Neuronal stem cell (in vitro differentiated cells): Measurements from ENCODE around the gene FOXE1.
A peak's percentile ranks its signal among the peaks of the same experiment; 100 is the strongest.

Experiments
- DNase-seq: peaks from one replicate; pipeline ENCODE4 v3.0.0-alpha.2; 2013; ENCODE audit warnings: low spot score
- H2AFZ ChIP-seq: one replicate; pipeline ENCODE4 v1.6.1; 2013; ENCODE audit warnings: mild to moderate bottlenecking, low read length, inconsistent platforms
- H2AK5ac ChIP-seq: 2 replicates; pipeline ENCODE4 v1.6.1; 2013; ENCODE audit warnings: low read depth, mild to moderate bottlenecking, inconsistent platforms, low read length, moderate library complexity, mixed read lengths
- H2BK120ac ChIP-seq: 2 replicates; pipeline ENCODE4 v1.6.1; 2013; ENCODE audit warnings: low read depth, mild to moderate bottlenecking, inconsistent platforms, low read length, moderate library complexity, mixed read lengths
- H2BK12ac ChIP-seq: one replicate; pipeline ENCODE4 v1.6.1; 2013; ENCODE audit warnings: low read length, inconsistent platforms
- H2BK15ac ChIP-seq: 2 replicates; pipeline ENCODE4 v1.6.1; 2013; ENCODE audit warnings: mild to moderate bottlenecking, low read length, inconsistent platforms, mixed read lengths
- H2BK5ac ChIP-seq: one replicate; pipeline ENCODE4 v1.6.1; 2013; ENCODE audit warnings: inconsistent platforms, mild to moderate bottlenecking, low read length, moderate library complexity
- H3K14ac ChIP-seq: one replicate; pipeline ENCODE4 v1.6.1; 2013; ENCODE audit warnings: low read length, inconsistent platforms
- H3K18ac ChIP-seq: 2 replicates; pipeline ENCODE4 v1.6.1; 2013; ENCODE audit warnings: low read length, inconsistent platforms
- H3K23ac ChIP-seq: 2 replicates; pipeline ENCODE4 v1.6.1; 2013; ENCODE audit warnings: low read depth, mild to moderate bottlenecking, mixed read lengths, low read length, inconsistent platforms; ENCODE audit not compliant: poor library complexity
- H3K27ac ChIP-seq: replicated peaks from 3 replicates; pipeline ENCODE4 v1.5.1; 2013; ENCODE audit warnings: low read length, inconsistent platforms
- H3K27me3 ChIP-seq, 3 experiments: 2 replicates each; pipeline ENCODE4 v1.6.1; 2013; ENCODE audit warnings: low read length in 3 of 3, mild to moderate bottlenecking in 2 of 3, inconsistent platforms in 1 of 3, low read depth in 1 of 3, mixed read lengths in 1 of 3, moderate library complexity in 1 of 3; ENCODE audit not compliant: control insufficient read depth in 3 of 3, insufficient read depth in 3 of 3
- H3K36me3 ChIP-seq, 2 donors: replicated peaks in 1 of 2; 2 replicates each; pipeline ENCODE4 v1.6.1; 2013; ENCODE audit warnings: low read length in 2 of 2; ENCODE audit not compliant: control insufficient read depth in 2 of 2, insufficient read depth in 2 of 2
- H3K4ac ChIP-seq: 2 replicates; pipeline ENCODE4 v1.6.1; 2013; ENCODE audit warnings: inconsistent platforms, mild to moderate bottlenecking, low read length, moderate library complexity
- H3K4me1 ChIP-seq, 2 donors: 1 replicate in 1 of 2; 2 replicates in 1 of 2; pipeline ENCODE4 v1.6.1; 2013; ENCODE audit warnings: low read length in 2 of 2, low read depth in 1 of 2; ENCODE audit not compliant: control insufficient read depth in 2 of 2, insufficient read depth in 1 of 2
- H3K4me2 ChIP-seq: one replicate; pipeline ENCODE4 v1.6.1; 2013; ENCODE audit warnings: mild to moderate bottlenecking, low read length, inconsistent platforms; ENCODE audit not compliant: insufficient read depth, poor library complexity, severe bottlenecking
- H3K4me3 ChIP-seq, 2 donors: 2 replicates each; pipeline ENCODE4 v1.5.1; 2013; ENCODE audit warnings: low read length in 2 of 2, mild to moderate bottlenecking in 2 of 2, inconsistent platforms in 1 of 2, moderate library complexity in 1 of 2
- H3K79me1 ChIP-seq: one replicate; pipeline ENCODE4 v1.6.1; 2013; ENCODE audit warnings: low read depth, mild to moderate bottlenecking, inconsistent platforms, low read length, moderate library complexity
- H3K9ac ChIP-seq: one replicate; pipeline ENCODE4 v1.6.1; 2013; ENCODE audit warnings: mild to moderate bottlenecking, low read depth, low read length, inconsistent platforms; ENCODE audit not compliant: poor library complexity
- H3K9me3 ChIP-seq, 2 donors: replicated peaks in 1 of 2; 2 replicates each; pipeline versions ENCODE3 to v1.6.1; 2013; ENCODE audit warnings: low read length in 2 of 2, mild to moderate bottlenecking in 2 of 2, inconsistent platforms in 1 of 2, low read depth in 1 of 2, mixed read lengths in 1 of 2, moderate library complexity in 1 of 2; ENCODE audit not compliant: control insufficient read depth in 2 of 2, insufficient read depth in 1 of 2
- H4K8ac ChIP-seq: one replicate; pipeline ENCODE4 v1.6.1; 2013; ENCODE audit warnings: low read depth, mild to moderate bottlenecking, inconsistent platforms, low read length, moderate library complexity
- H4K91ac ChIP-seq: one replicate; pipeline ENCODE4 v1.6.1; 2013; ENCODE audit warnings: low read length, low read depth, mild to moderate bottlenecking, inconsistent platforms; ENCODE audit not compliant: poor library complexity
- WGBS, 2 donors: extraction: QIAGEN DNeasy Blood & Tissue Kit; methylation state at CpG; one replicate each; pipeline ENCODE4 v1.1.7; 2013; ENCODE audit warnings: missing lambda C conversion rate in 2 of 2, mixed read lengths in 1 of 2; ENCODE audit not compliant: insufficient read length in 2 of 2, insufficient replicate concordance in 1 of 2; ENCODE audit errors: extremely low coverage in 2 of 2; 5-methylcytosine and 5-hydroxymethylcytosine counted together

Gene FOXE1

GRCh38 chr9:97851446-97851883 lies 1.6 kb upstream of the FOXE1 start:
- H3K4me2 ChIP-seq, result no peak overlapping the region
- no peaks in the 10 kb centered on the region for H3K79me1 ChIP-seq
- no peak overlapping the region for H2AK5ac ChIP-seq
- H2AFZ ChIP-seq, result no peak overlapping the region
- H3K27me3 ChIP-seq, result peaks cover 71 to 99% (median 98%) of the 10 kb centered on the region in 3 experiments
- peak overlapping the region; percentile 96 for H2BK12ac ChIP-seq
- H3K14ac ChIP-seq, result no peak overlapping the region
- no peak overlapping the region for H4K8ac ChIP-seq
- no peak overlapping the region for H3K4ac ChIP-seq
- DNase-seq, result peak; percentile 20
- no peak overlapping the region for H2BK120ac ChIP-seq
- H3K27ac ChIP-seq, result no peak overlapping the region
- no peak overlapping the region for H4K91ac ChIP-seq
- peaks cover 5 to 6% of the 10 kb centered on the region in 2 donors for H3K9me3 ChIP-seq
- no peak overlapping the region for H2BK5ac ChIP-seq
- H3K4me1 ChIP-seq, result peaks cover 2 to 7% of the 10 kb centered on the region in 2 donors
- H3K36me3 ChIP-seq, result no peaks in the 10 kb centered on the region
- no peak overlapping the region for H3K9ac ChIP-seq
- no CpG with 5 or more reads among the region's 23 CpGs for WGBS, 2 donors
- H3K23ac ChIP-seq, result peak overlapping the region; percentile 17
- H3K4me3 ChIP-seq, result no peak overlapping the region
- no peak overlapping the region for H2BK15ac ChIP-seq
- peak overlapping the region; percentile 27 for H3K18ac ChIP-seq

GRCh38 chr9:97852001-97852398 lies 1.0 kb upstream of the FOXE1 start:
- Histone ChIP-seq H3K9me3 (peaks cover 5 to 9% of the 10 kb centered on the region in 2 donors), H3K27me3 (peaks cover 74 to 99% (median 98%) of the 10 kb centered on the region in 3 experiments), H3K23ac (no peak overlapping the region), H3K9ac (no peak overlapping the region), H3K4me3 (no peak overlapping the region), H4K91ac (no peak overlapping the region), H2BK12ac (no peak overlapping the region), H3K27ac (no peak overlapping the region), H3K79me1 (no peaks in the 10 kb centered on the region), H3K4me1 (peaks cover 2 to 7% of the 10 kb centered on the region in 2 donors), H4K8ac (no peak overlapping the region), H3K36me3 (no peaks in the 10 kb centered on the region), H2BK5ac (no peak overlapping the region), H2BK15ac (no peak overlapping the region), H2AFZ (no peak overlapping the region), H3K14ac (no peak overlapping the region), H3K4me2 (peak overlapping the region; percentile 31), H3K4ac (no peak overlapping the region), H2AK5ac (no peak overlapping the region), H2BK120ac (no peak overlapping the region), H3K18ac (no peak overlapping the region)
- no CpG with 5 or more reads among the region's 24 CpGs for WGBS, 2 donors
- DNase-seq, result peak; percentile 39

GRCh38 chr9:97852399-97853055 lies 499 bp upstream of the FOXE1 start:
- H3K14ac ChIP-seq, result no peak overlapping the region
- peaks cover 3 to 6% of the 10 kb centered on the region in 2 donors for H3K4me1 ChIP-seq
- H3K27ac ChIP-seq, result no peak overlapping the region
- H3K23ac ChIP-seq, result no peak overlapping the region
- H3K9ac ChIP-seq, result no peak overlapping the region
- H4K91ac ChIP-seq, result no peak overlapping the region
- no CpG with 5 or more reads among the region's 34 CpGs for WGBS, 2 donors
- H3K36me3 ChIP-seq, result no peaks in the 10 kb centered on the region
- H3K4me3 ChIP-seq, result no peak overlapping the region
- H2AFZ ChIP-seq, result peak overlapping the region; percentile 92
- no peak overlapping the region for H2BK120ac ChIP-seq
- H3K79me1 ChIP-seq, result no peaks in the 10 kb centered on the region
- peaks cover 5 to 9% of the 10 kb centered on the region in 2 donors for H3K9me3 ChIP-seq
- no peak overlapping the region for H2BK5ac ChIP-seq
- H2BK12ac ChIP-seq, result no peak overlapping the region
- H2AK5ac ChIP-seq, result no peak overlapping the region
- no peak overlapping the region for H3K4ac ChIP-seq
- peak overlapping the region; percentile 26 for H2BK15ac ChIP-seq
- peaks cover 70 to 99% (median 98%) of the 10 kb centered on the region in 3 experiments for H3K27me3 ChIP-seq
- no peak overlapping the region for H3K18ac ChIP-seq
- no peak overlapping the region for H4K8ac ChIP-seq
- DNase-seq, result peak; percentile 38
- no peak overlapping the region for H3K4me2 ChIP-seq

- peak; percentile 31 for DNase-seq
- no peaks in the 10 kb centered on the region for H3K36me3 ChIP-seq
- WGBS, 2 donors, result no CpG with 5 or more reads among the region's 125 CpGs
Measured at GRCh38 chr9:97853844-97854695, 1.0 kb downstream of the FOXE1 start.

More at GRCh38 chr9:97853844-97854695, 1.0 kb downstream of the FOXE1 start:
- H3K4me3 ChIP-seq, result peak overlapping the region; percentile 36 to 73
- no peak overlapping the region for H3K4ac ChIP-seq
- no peak overlapping the region for H3K9ac ChIP-seq
- H3K27me3 ChIP-seq, result peaks cover 68 to 99% (median 98%) of the 10 kb centered on the region in 3 experiments
- H4K8ac ChIP-seq, result no peak overlapping the region
- no peak overlapping the region for H3K23ac ChIP-seq
- no peak overlapping the region for H2BK15ac ChIP-seq
- H2AK5ac ChIP-seq, result no peak overlapping the region
- H3K14ac ChIP-seq, result no peak overlapping the region
- H3K4me2 ChIP-seq, result peak overlapping the region; percentile 47
- no peak overlapping the region for H3K27ac ChIP-seq
- H2BK12ac ChIP-seq, result no peak overlapping the region
- peak overlapping the region; percentile 29 for H3K18ac ChIP-seq
- H4K91ac ChIP-seq, result no peak overlapping the region
- peak overlapping the region; percentile 92 for H2AFZ ChIP-seq
- peaks cover 5 to 9% of the 10 kb centered on the region in 2 donors for H3K9me3 ChIP-seq
- peaks cover 0 to 4% of the 10 kb centered on the region in 2 donors for H3K4me1 ChIP-seq
- no peaks in the 10 kb centered on the region for H3K79me1 ChIP-seq
- no peak overlapping the region for H2BK120ac ChIP-seq
- H2BK5ac ChIP-seq, result no peak overlapping the region
